Karpas-422 (cell line): ENCODE data around the gene ZNF580. TPM values are rescaled to one million over a fixed set of nuclear protein-coding genes. Genes with fewer than 3 reads are reported as not detected.
A peak's percentile ranks its signal among the peaks of the same experiment; 100 is the strongest.

Experiments
- DNase-seq: peaks from one replicate; pipeline ENCODE4 v3.0.0-alpha.2; 2015
- H2AFZ ChIP-seq: fragments of 200-600 bp; sonication (generic); 2 replicates; pipeline ENCODE4 v1.6.1; 2014; ENCODE audit warnings: antibody characterized with exemption, low read length, mixed read lengths
- H3K27ac ChIP-seq: fragments of 200-600 bp; sonication (generic); 2 replicates; pipeline ENCODE4 v1.5.1; 2014; ENCODE audit warnings: mild to moderate bottlenecking, low read length, moderate library complexity
- H3K27me3 ChIP-seq: fragments of 200-600 bp; sonication (generic); 2 replicates; pipeline ENCODE4 v1.6.1; 2014; ENCODE audit warnings: low read length, mixed read lengths
- H3K36me3 ChIP-seq: fragments of 200-600 bp; sonication (generic); 2 replicates; pipeline ENCODE4 v1.6.1; 2014; ENCODE audit warnings: low read length, mixed read lengths; ENCODE audit not compliant: insufficient read depth
- H3K4me1 ChIP-seq: fragments of 200-600 bp; sonication (generic); 2 replicates; pipeline ENCODE4 v1.6.1; 2014; ENCODE audit warnings: mild to moderate bottlenecking, low read length, mixed read lengths
- H3K4me2 ChIP-seq: fragments of 200-600 bp; sonication (generic); 2 replicates; pipeline ENCODE4 v1.6.1; 2014; ENCODE audit warnings: low read length, low read depth, mild to moderate bottlenecking; ENCODE audit not compliant: poor library complexity, severe bottlenecking
- H3K4me3 ChIP-seq: fragments of 200-600 bp; sonication (generic); 2 replicates; pipeline ENCODE4 v1.5.1; 2014; ENCODE audit warnings: mild to moderate bottlenecking, antibody characterized with exemption, low read length, mixed read lengths
- H3K79me2 ChIP-seq: fragments of 200-600 bp; sonication (generic); 2 replicates; pipeline ENCODE4 v1.6.1; 2014; ENCODE audit warnings: mild to moderate bottlenecking, low read length, mixed read lengths
- H3K9ac ChIP-seq: fragments of 200-600 bp; sonication (generic); 2 replicates; pipeline ENCODE4 v1.6.0; 2014; ENCODE audit warnings: low read length
- H3K9me2 ChIP-seq: fragments of 200-600 bp; sonication (generic), shearing (Covaris generic); replicated peaks from 2 replicates; pipeline ENCODE4 v1.6.0; 2014; ENCODE audit warnings: mild to moderate bottlenecking, low read length, moderate library complexity; ENCODE audit not compliant: insufficient read depth
- H3K9me3 ChIP-seq: fragments of 300-700, 200-600 bp; sonication (generic); 2 replicates; pipeline ENCODE4 v1.6.1; 2014; ENCODE audit warnings: low read length, mixed read lengths
- H4K20me1 ChIP-seq: fragments of 200-600 bp; sonication (generic); 2 replicates; pipeline ENCODE4 v1.6.1; 2014; ENCODE audit warnings: mild to moderate bottlenecking, antibody characterized with exemption, low read length, low read depth; ENCODE audit not compliant: insufficient read depth
- total RNA-seq: library from RNA; depleted of rRNA; stranded (reverse); fragments of >200 nt; shearing (Covaris generic); gene quantifications from 2 replicates; pipeline ENCODE4 v1.2.3, GENCODE V29; 2014; ENCODE audit warnings: low replicate concordance

The ZNF580 gene
- total RNA-seq, 1 experiment from 2014 or later: 47.5 TPM

DNA sequence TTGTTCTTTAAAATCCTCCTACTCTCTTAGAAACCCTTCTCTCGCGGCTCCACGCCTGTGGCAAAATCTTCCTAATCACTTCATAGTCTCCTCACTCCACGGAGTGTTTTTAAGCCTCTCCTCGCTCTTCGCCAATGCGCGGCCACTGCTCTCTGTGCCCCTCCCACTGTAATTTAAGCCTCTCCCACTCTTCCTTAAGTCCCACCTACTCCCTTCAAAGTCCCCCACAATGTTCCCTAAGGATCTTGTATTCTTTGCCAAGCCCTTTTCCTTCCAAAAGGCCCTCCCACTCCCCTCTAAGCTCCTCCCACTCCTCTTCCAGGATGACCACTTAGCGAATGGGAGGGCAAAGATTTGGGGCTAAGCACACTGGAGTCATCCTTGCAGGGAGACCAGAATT, 42.8 kb upstream of the ZNF580 start:
- H3K9me3 ChIP-seq: no peaks in the 10 kb centered on the region
- no peaks in the 10 kb centered on the region for H4K20me1 ChIP-seq
- H3K27me3 ChIP-seq: no peaks in the 10 kb centered on the region
- peak overlapping the region; percentile 75 for H3K4me2 ChIP-seq
- H3K27ac ChIP-seq: no peak overlapping the region
- no peak overlapping the region for H3K9ac ChIP-seq
- H3K4me1 ChIP-seq: peaks cover 16% of the 10 kb centered on the region
- H2AFZ ChIP-seq: no peak overlapping the region
- peak overlapping the region; percentile 68; the same call in 1 of the 2 replicates for H3K4me3 ChIP-seq
- no peaks in the 10 kb centered on the region for H3K9me2 ChIP-seq
- peaks cover 21% of the 10 kb centered on the region for H3K36me3 ChIP-seq
- DNase-seq: no peak
- peaks cover 9% of the 10 kb centered on the region for H3K79me2 ChIP-seq

GRCh38 chr19:55598719-55599467, 41.9 kb upstream of the ZNF580 start:
- Histone ChIP-seq H3K9me3 (no peaks in the 10 kb centered on the region), H3K9me2 (no peaks in the 10 kb centered on the region), H3K9ac (peak overlapping the region; percentile 80), H3K4me1 (peaks cover 16% of the 10 kb centered on the region), H3K4me3 (peak overlapping the region; percentile 68), H3K79me2 (peaks cover 9% of the 10 kb centered on the region), H3K36me3 (peaks cover 21% of the 10 kb centered on the region), H3K4me2 (peak overlapping the region; percentile 75), H4K20me1 (no peaks in the 10 kb centered on the region), H2AFZ (0 out of 2 replicates have a peak overlapping the region, but pooled peaks have one; percentile 41), H3K27me3 (no peaks in the 10 kb centered on the region), H3K27ac (peak overlapping the region; percentile 88)
- DNase-seq: peak; percentile 99

DNA sequence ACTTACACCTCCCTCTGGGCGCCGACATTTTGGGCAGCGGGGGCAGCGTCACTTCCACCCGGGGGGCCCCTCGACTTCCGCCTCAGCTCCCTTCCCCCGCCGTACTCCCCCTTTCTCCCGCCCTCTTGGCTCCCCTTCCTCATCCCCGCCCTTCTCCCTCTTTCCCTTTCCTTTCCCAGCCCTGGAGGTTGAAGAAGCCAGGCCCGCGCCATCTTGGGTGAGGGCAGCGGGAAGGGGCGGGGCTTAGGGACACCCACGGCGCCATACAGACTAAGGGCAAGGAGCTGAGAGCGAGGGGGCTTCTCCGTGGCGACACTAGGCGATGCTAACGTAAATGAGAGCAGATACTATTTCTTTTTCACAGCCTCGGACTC, 41.3 kb upstream of the ZNF580 start, which contains the start of gene FIZ1:
FIZ1 (minus strand) TSS at position 50 of the 374 bp plus-strand sequence. CDS start 1,652 bp downstream, outside the sequence.
- Histone ChIP-seq H3K79me2 (peaks cover 9% of the 10 kb centered on the region), H2AFZ (peak within 1 kb of the TSS; percentile 51; the same call in 1 of the 2 replicates), H3K9me3 (no peaks in the 10 kb centered on the region), H3K4me2 (peak within 1 kb of the TSS; percentile 75), H3K36me3 (peaks cover 21% of the 10 kb centered on the region), H3K4me3 (peak within 1 kb of the TSS; percentile 68), H3K9ac (peak within 1 kb of the TSS; percentile 80), H3K4me1 (peaks cover 18% of the 10 kb centered on the region), H3K27ac (peak within 1 kb of the TSS; percentile 88), H3K9me2 (no peaks in the 10 kb centered on the region), H3K27me3 (no peaks in the 10 kb centered on the region), H4K20me1 (no peaks in the 10 kb centered on the region)
- peak; percentile 100 for DNase-seq

- DNase-seq: peak; percentile 96
- Histone ChIP-seq H3K79me2 (peaks cover 9% of the 10 kb centered on the region), H3K9me2 (no peaks in the 10 kb centered on the region), H4K20me1 (no peaks in the 10 kb centered on the region), H3K4me3 (peak within 1 kb of the TSS; percentile 68), H3K9ac (peak within 1 kb of the TSS; percentile 80), H3K36me3 (peaks cover 17% of the 10 kb centered on the region), H3K27me3 (no peaks in the 10 kb centered on the region), H3K4me1 (peaks cover 24% of the 10 kb centered on the region), H2AFZ (peak within 1 kb of the TSS; percentile 51; the same call in 1 of the 2 replicates), H3K9me3 (no peaks in the 10 kb centered on the region), H3K4me2 (peak within 1 kb of the TSS; percentile 75), H3K27ac (peak within 1 kb of the TSS; percentile 88)
These were observed 40.8 kb upstream of the ZNF580 start, which contains the start of gene ZNF524 for GRCh38 chr19:55599842-55600661. Gene ZNF524 (plus strand): TSS chr19:55600288. CDS start chr19:55602113, 1,825 bp downstream.

DNA sequence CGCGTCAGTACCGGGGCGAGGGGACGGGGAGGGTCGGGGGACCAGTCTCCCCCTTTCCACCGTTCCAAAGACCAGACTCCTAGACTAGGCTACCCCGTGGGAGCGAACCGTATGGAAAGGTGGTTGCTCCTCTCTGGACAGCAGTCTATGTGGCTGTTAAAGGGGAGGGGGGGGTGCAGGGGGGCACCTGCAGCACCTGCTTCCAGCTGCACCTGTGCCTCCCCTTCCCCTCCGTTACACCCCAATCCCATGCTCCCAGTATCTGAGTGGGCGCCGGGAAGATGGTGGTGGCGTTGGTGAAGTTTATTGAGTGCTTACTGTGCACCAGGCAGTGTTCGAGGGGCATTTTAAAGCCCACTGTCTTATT, 40.2 kb upstream of the ZNF580 start:
- no peaks in the 10 kb centered on the region for H3K27me3 ChIP-seq
- H2AFZ ChIP-seq: 0 out of 2 replicates have a peak overlapping the region, but pooled peaks have one; percentile 6
- H3K4me2 ChIP-seq: peak overlapping the region; percentile 75
- H3K79me2 ChIP-seq: peaks cover 10% of the 10 kb centered on the region
- peaks cover 25% of the 10 kb centered on the region for H3K4me1 ChIP-seq
- peaks cover 13% of the 10 kb centered on the region for H3K36me3 ChIP-seq
- no peaks in the 10 kb centered on the region for H4K20me1 ChIP-seq
- no peak for DNase-seq
- peak overlapping the region; percentile 88 for H3K27ac ChIP-seq
- H3K4me3 ChIP-seq: peak overlapping the region; percentile 68
- H3K9me3 ChIP-seq: no peaks in the 10 kb centered on the region
- H3K9me2 ChIP-seq: no peaks in the 10 kb centered on the region
- peak overlapping the region; percentile 80 for H3K9ac ChIP-seq

GRCh38 chr19:55601084-55601483, 39.7 kb upstream of the ZNF580 start:
- H3K4me3 ChIP-seq: peak overlapping the region; percentile 68
- H3K9ac ChIP-seq: peak overlapping the region; percentile 80
- H3K9me3 ChIP-seq: no peaks in the 10 kb centered on the region
- DNase-seq: no peak
- peaks cover 25% of the 10 kb centered on the region for H3K4me1 ChIP-seq
- peak overlapping the region; percentile 75 for H3K4me2 ChIP-seq
- H3K79me2 ChIP-seq: peaks cover 15% of the 10 kb centered on the region
- peaks cover 9% of the 10 kb centered on the region; the same call in 1 of the 2 replicates for H3K36me3 ChIP-seq
- peak overlapping the region; percentile 88 for H3K27ac ChIP-seq
- H2AFZ ChIP-seq: no peak overlapping the region
- H3K9me2 ChIP-seq: no peaks in the 10 kb centered on the region
- no peaks in the 10 kb centered on the region for H3K27me3 ChIP-seq
- H4K20me1 ChIP-seq: no peaks in the 10 kb centered on the region

GRCh38 chr19:55602104-55603001, 38.4 kb upstream of the ZNF580 start:
- peaks cover 35% of the 10 kb centered on the region for H3K4me1 ChIP-seq
- H3K4me3 ChIP-seq: no peak overlapping the region
- peaks cover 7% of the 10 kb centered on the region; the same call in 1 of the 2 replicates for H3K36me3 ChIP-seq
- H3K79me2 ChIP-seq: peaks cover 27% of the 10 kb centered on the region
- no peaks in the 10 kb centered on the region for H3K9me2 ChIP-seq
- H3K9me3 ChIP-seq: no peaks in the 10 kb centered on the region
- H3K27me3 ChIP-seq: no peaks in the 10 kb centered on the region
- H3K9ac ChIP-seq: no peak overlapping the region
- no peak overlapping the region for H2AFZ ChIP-seq
- no peak overlapping the region for H3K4me2 ChIP-seq
- no peaks in the 10 kb centered on the region; the same call in 1 of the 2 replicates for H4K20me1 ChIP-seq
- no peak overlapping the region for H3K27ac ChIP-seq
- no peak for DNase-seq
